Smooth muscle cell (in vitro differentiated cells): ENCODE results near the gene CALCOCO1. TPM values are rescaled to one million over a fixed set of nuclear protein-coding genes. Genes with fewer than 3 reads are reported as not detected.
"Not testable (repeated sequence)": the region's sequence is repeated elsewhere in the genome, so short reads cannot be mapped to it uniquely, and the experiment has no call there.

ENCODE experiments used
- DNase-seq: peaks from one replicate; lab custom pipeline; 2025; ENCODE audit not compliant: unreplicated experiment; lab: John Stamatoyannopoulos, UW
- H2AFZ ChIP-seq: fragments of 200-600 bp; sonication (generic); 2 replicates; pipeline ENCODE4 v1.6.0; 2016; ENCODE audit warnings: antibody characterized with exemption, low read depth, mild to moderate bottlenecking
- H3F3A ChIP-seq: fragments of 200-600 bp; sonication (generic); 2 replicates; pipeline ENCODE4 v1.6.0; 2017; ENCODE audit warnings: antibody characterized with exemption, low read depth
- H3K27ac ChIP-seq: fragments of 200-600 bp; sonication (generic); 2 replicates; pipeline ENCODE4 v1.5.1; 2016; ENCODE audit warnings: low read depth, mild to moderate bottlenecking
- H3K27me3 ChIP-seq: fragments of 200-600 bp; sonication (generic); 2 replicates; pipeline ENCODE4 v1.6.1; 2016; ENCODE audit warnings: low read depth, mild to moderate bottlenecking
- H3K36me3 ChIP-seq: fragments of 200-600 bp; sonication (generic); 2 replicates; pipeline ENCODE4 v1.5.1; 2016; ENCODE audit warnings: low read depth
- H3K4me1 ChIP-seq: fragments of 200-600 bp; sonication (generic); 2 replicates; pipeline ENCODE4 v1.5.1; 2016; ENCODE audit warnings: low read depth
- H3K4me2 ChIP-seq: fragments of 200-600 bp; sonication (generic); 2 replicates; pipeline ENCODE4 v1.6.0; 2016; ENCODE audit warnings: mild to moderate bottlenecking
- H3K4me3 ChIP-seq: fragments of 200-600 bp; sonication (generic); 2 replicates; pipeline ENCODE4 v1.5.1; 2016; ENCODE audit warnings: mild to moderate bottlenecking
- H3K79me2 ChIP-seq: fragments of 200-600 bp; sonication (generic); 2 replicates; pipeline ENCODE4 v1.6.0; 2016; ENCODE audit warnings: low read depth, mild to moderate bottlenecking
- H3K9ac ChIP-seq: fragments of 200-600 bp; sonication (generic); 2 replicates; pipeline ENCODE4 v1.6.0; 2016; ENCODE audit warnings: low read depth
- H3K9me3 ChIP-seq: fragments of 200-600 bp; sonication (generic); replicated peaks from 2 replicates; pipeline ENCODE4 v1.5.1; 2016; ENCODE audit warnings: low read depth
- H4K20me1 ChIP-seq: fragments of 200-600 bp; sonication (generic); 2 replicates; pipeline ENCODE4 v1.6.0; 2016; ENCODE audit warnings: low read depth
- WGBS: methylation state at CpG from one replicate; pipeline ENCODE4 v1.1.7; 2016; ENCODE audit warnings: low lambda C conversion rate; 5-methylcytosine and 5-hydroxymethylcytosine counted together
- polyA plus RNA-seq: library from polyadenylated mRNA; unstranded; fragments of >200 nt; fragmentation: Nextera tagmentation; extraction: Ambion mirVana; gene quantifications from 2 replicates; pipeline ENCODE4 v1.2.1, GENCODE V29; 2016
- total RNA-seq: library from RNA; depleted of rRNA; stranded (reverse); fragments of >200 nt; gene quantifications from 2 replicates; pipeline ENCODE4 v1.2.3, GENCODE V29; 2014
- TF ChIP-seq, protein P1 (sequence below): fragments of 200-600 bp; sonication (generic); IDR thresholded peaks from 2 replicates; pipeline ENCODE4 v1.5.1; 2017; ENCODE audit warnings: borderline replicate concordance, mild to moderate bottlenecking, antibody characterized with exemption; ENCODE audit not compliant: insufficient read depth, poor library complexity, severe bottlenecking

Gene CALCOCO1
- total and polyA plus RNA-seq, 2 experiments from 2014 or later = 46.5 to 52.0 TPM

DNA sequence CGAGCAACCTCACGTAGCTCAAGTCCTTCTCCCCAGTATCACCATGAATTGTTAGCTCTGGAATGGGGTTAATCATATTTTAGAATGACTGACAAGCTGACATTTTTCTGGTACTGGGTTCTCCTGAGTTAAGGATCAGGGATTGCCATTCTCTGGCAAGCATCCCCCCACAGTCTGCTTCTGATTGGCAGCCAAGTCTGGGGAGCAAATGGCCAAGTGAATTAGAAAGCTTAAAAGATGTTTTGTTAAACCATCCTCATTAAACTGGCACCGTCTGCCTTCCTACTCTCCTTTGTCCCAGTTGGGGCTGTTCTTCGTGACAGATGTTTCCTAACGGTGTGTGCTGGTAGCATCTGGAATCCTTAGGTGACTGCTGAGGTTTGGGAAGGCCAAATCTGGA is 41.7 kb upstream of the CALCOCO1 start:
- no peak overlapping the region for H3K4me2 ChIP-seq
- H3K27ac ChIP-seq = no peak overlapping the region

DNA sequence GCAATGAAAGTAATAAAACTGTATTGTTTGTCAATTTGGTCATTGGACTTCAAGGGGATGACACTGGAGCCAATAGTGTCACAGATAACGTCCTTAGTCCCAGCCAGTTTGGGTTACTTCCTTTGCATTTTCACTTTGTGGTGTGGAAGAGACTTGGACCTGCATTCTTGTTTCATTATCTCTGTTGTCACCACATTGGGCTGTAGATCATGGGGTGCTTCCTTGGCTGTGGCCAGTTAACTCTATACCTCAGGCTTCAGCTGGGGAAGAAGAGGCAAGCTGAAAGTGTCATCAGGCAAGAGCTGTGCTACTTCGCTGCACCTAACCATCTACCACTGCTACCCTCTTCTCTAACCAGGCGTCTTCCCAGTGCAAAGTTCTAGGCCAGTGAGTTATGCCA is 39.6 kb upstream of the CALCOCO1 start:
- Histone ChIP-seq H3K4me2 (no peak overlapping the region), H3K27me3 (peaks cover 84% of the 10 kb centered on the region), H3K79me2 (no peaks in the 10 kb centered on the region), H2AFZ (no peak overlapping the region), H3K9me3 (no peaks in the 10 kb centered on the region), H3K27ac (no peak overlapping the region), H3K36me3 (no peaks in the 10 kb centered on the region), H4K20me1 (no peaks in the 10 kb centered on the region), H3K4me3 (no peak overlapping the region), H3F3A (no peaks in the 10 kb centered on the region), H3K4me1 (no peaks in the 10 kb centered on the region), H3K9ac (no peak overlapping the region)
- no peak for DNase-seq
- WGBS = 53% methylated on average over 3 of the region's 3 CpGs
- TF ChIP-seq, protein P1, sequence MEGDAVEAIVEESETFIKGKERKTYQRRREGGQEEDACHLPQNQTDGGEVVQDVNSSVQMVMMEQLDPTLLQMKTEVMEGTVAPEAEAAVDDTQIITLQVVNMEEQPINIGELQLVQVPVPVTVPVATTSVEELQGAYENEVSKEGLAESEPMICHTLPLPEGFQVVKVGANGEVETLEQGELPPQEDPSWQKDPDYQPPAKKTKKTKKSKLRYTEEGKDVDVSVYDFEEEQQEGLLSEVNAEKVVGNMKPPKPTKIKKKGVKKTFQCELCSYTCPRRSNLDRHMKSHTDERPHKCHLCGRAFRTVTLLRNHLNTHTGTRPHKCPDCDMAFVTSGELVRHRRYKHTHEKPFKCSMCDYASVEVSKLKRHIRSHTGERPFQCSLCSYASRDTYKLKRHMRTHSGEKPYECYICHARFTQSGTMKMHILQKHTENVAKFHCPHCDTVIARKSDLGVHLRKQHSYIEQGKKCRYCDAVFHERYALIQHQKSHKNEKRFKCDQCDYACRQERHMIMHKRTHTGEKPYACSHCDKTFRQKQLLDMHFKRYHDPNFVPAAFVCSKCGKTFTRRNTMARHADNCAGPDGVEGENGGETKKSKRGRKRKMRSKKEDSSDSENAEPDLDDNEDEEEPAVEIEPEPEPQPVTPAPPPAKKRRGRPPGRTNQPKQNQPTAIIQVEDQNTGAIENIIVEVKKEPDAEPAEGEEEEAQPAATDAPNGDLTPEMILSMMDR = no peak

More for the DNA sequence above, 41.7 kb upstream of the CALCOCO1 start:
- no peaks in the 10 kb centered on the region for H3K36me3 ChIP-seq
- no peaks in the 10 kb centered on the region for H4K20me1 ChIP-seq
- no peaks in the 10 kb centered on the region for H3K79me2 ChIP-seq
- WGBS = 76% methylated on average over 5 of the region's 5 CpGs
- no peak for DNase-seq
- H3K4me3 ChIP-seq = no peak overlapping the region
- TF ChIP-seq, protein P1 = no peak
- no peak overlapping the region for H3K9ac ChIP-seq
- H3K4me1 ChIP-seq = no peaks in the 10 kb centered on the region
- H3K9me3 ChIP-seq = no peaks in the 10 kb centered on the region
- peaks cover 84% of the 10 kb centered on the region for H3K27me3 ChIP-seq
- no peaks in the 10 kb centered on the region for H3F3A ChIP-seq
- no peak overlapping the region for H2AFZ ChIP-seq

DNA sequence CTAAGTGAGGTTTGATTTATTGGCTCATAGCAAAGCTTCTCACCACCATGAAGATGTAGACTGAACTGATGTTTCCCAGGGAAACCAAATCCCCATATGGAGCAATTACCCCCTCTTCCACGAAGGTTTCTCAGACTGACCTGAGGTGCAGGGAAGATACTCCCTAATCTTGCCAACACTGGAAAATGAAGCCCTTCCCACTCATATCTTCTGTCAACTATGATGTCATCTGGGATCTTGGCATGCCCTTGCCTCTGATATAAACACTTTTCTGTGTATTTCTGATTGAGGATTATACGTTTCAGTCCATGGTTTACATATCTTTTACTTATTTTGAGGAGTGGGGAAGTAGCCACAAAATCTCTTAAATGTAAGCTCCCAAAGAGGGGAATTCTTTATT is 38.6 kb upstream of the CALCOCO1 start:
- no peak overlapping the region for H3K27ac ChIP-seq
- 76% methylated on average over 2 of the region's 2 CpGs for WGBS
- no peak for DNase-seq
- no peak overlapping the region for H3K4me2 ChIP-seq
- no peak overlapping the region for H3K4me3 ChIP-seq
- no peaks in the 10 kb centered on the region for H3K4me1 ChIP-seq
- no peak overlapping the region for H2AFZ ChIP-seq
- no peaks in the 10 kb centered on the region for H3K79me2 ChIP-seq
- no peaks in the 10 kb centered on the region for H4K20me1 ChIP-seq
- H3K27me3 ChIP-seq = peaks cover 84% of the 10 kb centered on the region
- H3K9me3 ChIP-seq = no peaks in the 10 kb centered on the region
- no peak overlapping the region for H3K9ac ChIP-seq
- TF ChIP-seq, protein P1 = no peak
- no peaks in the 10 kb centered on the region for H3K36me3 ChIP-seq
- H3F3A ChIP-seq = no peaks in the 10 kb centered on the region

DNA sequence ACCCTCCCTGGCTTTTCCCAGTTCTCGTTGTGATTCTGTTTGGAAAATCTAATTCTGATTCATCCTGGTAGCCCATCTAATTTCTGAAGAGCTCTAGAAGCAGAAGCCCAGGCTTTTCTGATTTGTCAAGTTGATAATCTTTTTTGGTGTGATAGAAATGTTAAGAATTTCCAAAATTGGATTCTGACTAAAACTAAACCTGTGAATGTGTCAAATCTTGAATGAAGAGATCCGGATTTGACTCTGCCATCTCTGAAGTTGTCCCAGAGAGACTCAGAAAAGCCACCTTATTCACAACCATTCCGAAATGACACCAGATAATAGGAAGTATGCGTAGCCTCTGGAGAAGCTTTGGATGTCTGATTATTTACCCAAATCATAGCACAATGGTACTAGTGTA is 37.4 kb upstream of the CALCOCO1 start:
- DNase-seq = no peak
- Histone ChIP-seq H3K9ac (no peak overlapping the region), H3K79me2 (no peaks in the 10 kb centered on the region), H3K36me3 (no peaks in the 10 kb centered on the region), H3K4me1 (no peaks in the 10 kb centered on the region), H3K9me3 (no peaks in the 10 kb centered on the region), H3F3A (no peaks in the 10 kb centered on the region), H2AFZ (no peak overlapping the region), H3K27ac (no peak overlapping the region), H3K4me2 (no peak overlapping the region), H3K27me3 (peaks cover 91% of the 10 kb centered on the region), H4K20me1 (no peaks in the 10 kb centered on the region), H3K4me3 (no peak overlapping the region)
- TF ChIP-seq, protein P1 = no peak
- 84% methylated on average over 4 of the region's 4 CpGs for WGBS

DNA sequence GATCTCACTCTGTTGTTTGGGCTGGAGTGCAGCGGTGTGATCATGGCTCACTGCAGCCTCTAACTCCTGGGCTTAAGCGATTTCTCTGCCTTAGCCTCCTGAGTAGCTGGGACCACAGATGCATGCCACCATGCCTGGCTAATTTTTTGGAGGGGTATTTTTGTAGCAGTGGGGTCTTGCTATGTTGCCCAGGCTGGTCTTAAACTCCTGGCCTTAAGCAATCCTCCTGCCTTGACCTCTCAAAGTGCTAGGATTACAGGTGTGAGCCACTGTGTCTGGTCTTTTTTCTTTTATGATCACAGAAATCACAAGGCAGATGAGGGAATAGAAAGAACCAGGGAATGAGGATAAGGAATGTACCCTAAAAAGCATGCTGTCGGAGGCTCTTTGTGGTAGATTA is 35.5 kb upstream of the CALCOCO1 start:
- H3K36me3 ChIP-seq, H3K4me1 ChIP-seq, DNase-seq, H3K9ac ChIP-seq, H3K4me2 ChIP-seq, H3K4me3 ChIP-seq, H3K9me3 ChIP-seq, H3K79me2 ChIP-seq, H3K27ac ChIP-seq, H3F3A ChIP-seq, H2AFZ ChIP-seq, H4K20me1 ChIP-seq: not testable (repeated sequence)
- WGBS = 84% methylated on average over 3 of the region's 3 CpGs
- H3K27me3 ChIP-seq = peaks cover 96% of the 10 kb centered on the region
